Measurements from ENCODE around the gene MRPL12. TPM values are rescaled to one million over a fixed set of nuclear protein-coding genes. Genes with fewer than 3 reads are reported as not detected.

The MRPL12 gene
- total RNA-seq, 1 donor from 2014 or later: 11.6 TPM

- FAIRE-seq (no peak), DNase-seq (ENCODE audit: low read depth) (no peak)
- peaks cover 52% of the 10 kb centered on the region for H3K36me3 ChIP-seq (ENCODE audit: control insufficient read depth, insufficient read depth, low read length)
- no peaks in the 10 kb centered on the region for H3K27me3 ChIP-seq (ENCODE audit: control insufficient read depth, insufficient read depth, low read length)
- H3K4me3 ChIP-seq (ENCODE audit: low read depth, low read length): no peak overlapping the region
- TF ChIP-seq CTCF (IDR thresholded peaks at IDR 0.05; ENCODE audit: insufficient read depth, low read length, severe bottlenecking): no peak
These were observed 15.2 kb upstream of the MRPL12 start for GRCh38 chr17:81687770-81688541.

DNA sequence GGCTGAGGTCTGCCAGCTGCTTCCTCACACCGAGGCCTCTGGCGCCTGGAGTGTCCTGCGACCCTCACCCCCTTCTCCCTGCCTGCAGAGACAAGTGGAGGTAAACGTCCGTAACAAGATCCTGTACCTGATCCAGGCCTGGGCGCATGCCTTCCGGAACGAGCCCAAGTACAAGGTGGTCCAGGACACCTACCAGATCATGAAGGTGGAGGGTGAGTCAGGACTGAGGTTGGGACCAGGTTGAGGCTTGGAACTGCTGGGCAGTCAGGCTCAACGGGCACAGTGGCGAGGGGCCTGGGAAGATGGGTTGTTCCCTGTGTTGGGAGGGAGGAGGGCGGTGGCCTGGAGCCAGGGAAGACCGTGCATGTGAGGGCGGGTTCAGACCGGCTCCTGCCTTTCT is 14.6 kb upstream of the MRPL12 start:
- H3K4me3 ChIP-seq (ENCODE audit: low read depth, low read length): no peak overlapping the region
- no peak for DNase-seq (ENCODE audit: low read depth)
- peaks cover 57% of the 10 kb centered on the region for H3K36me3 ChIP-seq (ENCODE audit: control insufficient read depth, insufficient read depth, low read length)
- TF ChIP-seq CTCF (IDR thresholded peaks at IDR 0.05; ENCODE audit: insufficient read depth, low read length, severe bottlenecking): no peak
- no peaks in the 10 kb centered on the region for H3K27me3 ChIP-seq (ENCODE audit: control insufficient read depth, insufficient read depth, low read length)
- FAIRE-seq: no peak

GRCh38 chr17:81690066-81690465 is 13.1 kb upstream of the MRPL12 start:
- no peak for DNase-seq (ENCODE audit: low read depth)
- Histone ChIP-seq H3K27me3 (ENCODE audit: control insufficient read depth, insufficient read depth, low read length) (no peaks in the 10 kb centered on the region), H3K36me3 (ENCODE audit: control insufficient read depth, insufficient read depth, low read length) (peaks cover 67% of the 10 kb centered on the region), H3K4me3 (ENCODE audit: low read depth, low read length) (no peak overlapping the region)
- no peak for FAIRE-seq
- no peak for TF ChIP-seq CTCF (IDR thresholded peaks at IDR 0.05; ENCODE audit: insufficient read depth, low read length, severe bottlenecking)

GRCh38 chr17:81690549-81690948 is 12.6 kb upstream of the MRPL12 start:
- Histone ChIP-seq H3K4me3 (ENCODE audit: low read depth, low read length) (no peak overlapping the region), H3K27me3 (ENCODE audit: control insufficient read depth, insufficient read depth, low read length) (no peaks in the 10 kb centered on the region), H3K36me3 (ENCODE audit: control insufficient read depth, insufficient read depth, low read length) (peaks cover 69% of the 10 kb centered on the region)
- no peak for TF ChIP-seq CTCF (IDR thresholded peaks at IDR 0.05; ENCODE audit: insufficient read depth, low read length, severe bottlenecking)
- FAIRE-seq (no peak), DNase-seq (ENCODE audit: low read depth) (no peak)

- FAIRE-seq (no peak), DNase-seq (ENCODE audit: low read depth) (no peak)
- Histone ChIP-seq H3K27me3 (ENCODE audit: control insufficient read depth, insufficient read depth, low read length) (no peaks in the 10 kb centered on the region), H3K36me3 (ENCODE audit: control insufficient read depth, insufficient read depth, low read length) (peaks cover 72% of the 10 kb centered on the region), H3K4me3 (ENCODE audit: low read depth, low read length) (no peak overlapping the region)
- TF ChIP-seq CTCF (IDR thresholded peaks at IDR 0.05; ENCODE audit: insufficient read depth, low read length, severe bottlenecking): no peak
These were observed 12.0 kb upstream of the MRPL12 start for GRCh38 chr17:81691196-81691595.

DNA sequence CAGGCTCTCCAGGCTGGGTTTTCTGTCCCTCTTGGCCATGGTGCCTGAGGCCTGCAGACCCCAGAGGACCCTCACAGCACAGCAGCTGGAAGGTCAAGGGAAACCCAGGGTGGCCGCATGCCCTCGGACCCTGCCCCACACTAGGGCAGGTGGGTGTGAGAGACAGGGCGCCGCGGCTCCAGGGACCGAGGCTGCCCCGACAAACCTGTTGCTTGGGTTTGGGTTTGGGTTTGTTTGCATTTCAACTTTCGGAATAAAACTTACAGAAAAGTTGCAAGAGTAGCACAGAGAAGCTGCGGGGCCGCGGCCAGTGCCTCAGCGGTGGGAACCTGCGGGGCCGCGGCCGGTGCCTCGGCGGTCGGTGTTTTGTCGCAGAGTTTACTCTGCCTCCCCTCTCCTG is 11.6 kb upstream of the MRPL12 start:
- FAIRE-seq: no peak
- Histone ChIP-seq H3K36me3 (ENCODE audit: control insufficient read depth, insufficient read depth, low read length) (peaks cover 71% of the 10 kb centered on the region), H3K27me3 (ENCODE audit: control insufficient read depth, insufficient read depth, low read length) (no peaks in the 10 kb centered on the region), H3K4me3 (ENCODE audit: low read depth, low read length) (no peak overlapping the region)
- no peak for DNase-seq (ENCODE audit: low read depth)
- no peak for TF ChIP-seq CTCF (IDR thresholded peaks at IDR 0.05; ENCODE audit: insufficient read depth, low read length, severe bottlenecking)
